Chondrocyte (in vitro differentiated cells): ENCODE results near the gene GRB2. TPM values are rescaled to one million over a fixed set of nuclear protein-coding genes. Genes with fewer than 3 reads are reported as not detected.
A peak's percentile ranks its signal among the peaks of the same experiment; 100 is the strongest.
"Not testable (repeated sequence)": the region's sequence is repeated elsewhere in the genome, so short reads cannot be mapped to it uniquely, and the experiment has no call there.

Experiments
- DNase-seq: peaks from one replicate; pipeline ENCODE4 v3.0.0; 2021; ENCODE audit warnings: mixed read lengths, low spot score
- H3K27ac Mint-ChIP-seq: one replicate; pipeline ENCODE4 v1.8.0; 2021; ENCODE audit warnings: mild to moderate bottlenecking, moderate library complexity, mixed read lengths; ENCODE audit not compliant: unreplicated experiment
- H3K27me3 Mint-ChIP-seq: 2 replicates; pipeline ENCODE4 v1.8.0; 2021; ENCODE audit warnings: low read depth, mixed read lengths
- H3K36me3 Mint-ChIP-seq: 2 replicates; pipeline ENCODE4 v1.8.0; 2021; ENCODE audit warnings: low read depth, mixed read lengths
- H3K4me1 Mint-ChIP-seq: 2 replicates; pipeline ENCODE4 v1.8.0; 2021; ENCODE audit warnings: low read depth, mild to moderate bottlenecking, mixed read lengths
- H3K4me3 Mint-ChIP-seq: one replicate; pipeline ENCODE4 v1.8.0; 2021; ENCODE audit warnings: mild to moderate bottlenecking, moderate library complexity, mixed read lengths; ENCODE audit not compliant: unreplicated experiment
- H3K9me3 Mint-ChIP-seq: 2 replicates; pipeline ENCODE4 v1.8.0; 2021; ENCODE audit warnings: low read depth, mixed read lengths
- total RNA-seq: library from RNA; stranded (reverse); gene quantifications from 3 replicates; pipeline ENCODE4 v1.2.1, GENCODE V29; 2021
- TF ChIP-seq, protein P1 (sequence below): fragments of 200-600 bp; sonication (generic); IDR thresholded peaks from 2 replicates; pipeline ENCODE4 v1.5.0; 2021; ENCODE audit warnings: antibody characterized with exemption, mild to moderate bottlenecking, moderate library complexity

GRB2 gene
- total RNA-seq, 1 donor from 2014 or later, result 79.4 TPM

DNA sequence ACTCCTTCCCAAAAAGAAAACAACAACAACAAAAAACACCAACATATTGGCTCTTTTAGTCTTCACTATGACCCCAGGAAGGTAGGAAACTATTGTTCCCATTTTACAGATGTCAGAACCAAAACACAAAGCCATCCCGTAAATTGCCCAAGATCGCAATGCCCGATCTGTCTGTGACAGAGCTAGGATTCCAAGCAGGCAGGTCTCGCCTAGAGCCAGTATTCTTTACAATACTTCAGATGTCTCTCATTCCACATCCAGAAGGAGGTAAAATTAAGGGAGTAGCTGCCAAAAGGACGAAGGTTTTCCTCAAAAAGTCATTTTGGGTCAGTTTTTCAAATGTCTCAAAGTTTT lies 21.7 kb downstream of the GRB2 start:
- TF ChIP-seq, protein P1, sequence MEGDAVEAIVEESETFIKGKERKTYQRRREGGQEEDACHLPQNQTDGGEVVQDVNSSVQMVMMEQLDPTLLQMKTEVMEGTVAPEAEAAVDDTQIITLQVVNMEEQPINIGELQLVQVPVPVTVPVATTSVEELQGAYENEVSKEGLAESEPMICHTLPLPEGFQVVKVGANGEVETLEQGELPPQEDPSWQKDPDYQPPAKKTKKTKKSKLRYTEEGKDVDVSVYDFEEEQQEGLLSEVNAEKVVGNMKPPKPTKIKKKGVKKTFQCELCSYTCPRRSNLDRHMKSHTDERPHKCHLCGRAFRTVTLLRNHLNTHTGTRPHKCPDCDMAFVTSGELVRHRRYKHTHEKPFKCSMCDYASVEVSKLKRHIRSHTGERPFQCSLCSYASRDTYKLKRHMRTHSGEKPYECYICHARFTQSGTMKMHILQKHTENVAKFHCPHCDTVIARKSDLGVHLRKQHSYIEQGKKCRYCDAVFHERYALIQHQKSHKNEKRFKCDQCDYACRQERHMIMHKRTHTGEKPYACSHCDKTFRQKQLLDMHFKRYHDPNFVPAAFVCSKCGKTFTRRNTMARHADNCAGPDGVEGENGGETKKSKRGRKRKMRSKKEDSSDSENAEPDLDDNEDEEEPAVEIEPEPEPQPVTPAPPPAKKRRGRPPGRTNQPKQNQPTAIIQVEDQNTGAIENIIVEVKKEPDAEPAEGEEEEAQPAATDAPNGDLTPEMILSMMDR, result no peak
- Mint-ChIP-seq H3K4me1 (peaks cover 13% of the 10 kb centered on the region), H3K27ac (peak overlapping the region; percentile 5), H3K4me3 (no peak overlapping the region), H3K27me3 (no peaks in the 10 kb centered on the region), H3K36me3 (peaks cover 3% of the 10 kb centered on the region), H3K9me3 (no peaks in the 10 kb centered on the region)
- no peak for DNase-seq

DNA sequence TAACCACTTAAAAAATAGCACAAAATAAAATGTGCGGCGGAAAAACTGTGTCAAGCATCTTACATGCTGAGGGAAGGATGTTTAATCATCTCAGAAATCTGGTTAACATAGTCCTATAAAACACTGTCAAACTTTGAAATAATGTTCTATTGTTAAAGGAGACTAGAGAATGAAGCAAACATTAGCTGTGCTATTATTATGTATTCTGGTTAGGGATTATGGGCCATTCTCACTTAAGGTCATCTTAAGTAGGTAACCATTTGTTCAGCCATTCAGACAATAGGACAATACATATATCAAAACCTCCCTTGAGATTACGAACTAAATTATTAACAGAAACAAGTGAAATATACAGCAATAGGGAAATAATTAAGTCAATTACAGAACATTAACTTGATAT lies 24.7 kb downstream of the GRB2 start:
- Mint-ChIP-seq H3K27ac (peak overlapping the region; percentile 36), H3K27me3 (no peaks in the 10 kb centered on the region), H3K36me3 (no peaks in the 10 kb centered on the region), H3K4me1 (peaks cover 7% of the 10 kb centered on the region), H3K4me3 (no peak overlapping the region), H3K9me3 (no peaks in the 10 kb centered on the region)
- no peak for DNase-seq
- TF ChIP-seq, protein P1, result no peak

DNA sequence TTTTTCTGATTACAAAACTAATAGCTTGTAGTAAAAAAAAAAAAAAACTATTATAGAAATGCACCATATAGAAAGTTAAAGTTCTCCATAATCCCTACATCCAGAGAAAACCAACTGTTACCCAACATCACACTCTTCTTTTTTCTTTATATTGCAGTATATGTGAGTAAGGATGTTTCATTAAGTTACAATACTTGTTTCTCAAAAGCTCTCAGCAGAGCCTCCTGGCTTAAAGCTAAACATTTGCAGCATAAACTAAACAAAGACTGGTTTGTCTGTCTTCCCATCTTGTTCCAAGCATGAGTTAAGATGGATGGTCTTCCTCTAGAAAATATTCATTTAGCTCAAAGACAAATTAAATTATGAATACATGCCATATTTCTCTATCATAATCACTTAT lies 25.2 kb downstream of the GRB2 start:
- Mint-ChIP-seq H3K27me3 (no peaks in the 10 kb centered on the region), H3K4me1 (peaks cover 7% of the 10 kb centered on the region), H3K27ac (peak overlapping the region; percentile 36), H3K4me3 (no peak overlapping the region), H3K36me3 (no peaks in the 10 kb centered on the region), H3K9me3 (no peaks in the 10 kb centered on the region)
- TF ChIP-seq, protein P1, result no peak
- DNase-seq, result no peak

DNA sequence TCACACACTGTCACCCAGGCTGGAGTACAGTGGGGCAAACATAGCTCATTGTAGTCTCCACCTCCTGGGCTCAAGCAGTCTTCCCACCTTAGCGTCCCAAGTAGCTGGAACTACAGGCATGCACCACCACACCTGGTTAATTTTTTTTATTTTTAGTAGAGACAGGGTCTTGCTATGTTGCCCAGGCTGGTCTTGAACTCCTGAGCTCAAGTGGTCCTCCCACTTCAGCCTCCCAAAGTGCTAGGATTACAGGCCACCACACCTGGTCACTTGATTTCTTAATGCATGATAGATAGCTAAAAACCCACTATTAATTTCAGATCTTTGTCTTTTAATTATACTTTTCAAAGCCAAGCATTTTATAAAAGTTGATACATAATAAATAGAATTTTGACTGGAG lies 26.1 kb downstream of the GRB2 start:
- not testable (repeated sequence) for H3K36me3 Mint-ChIP-seq, H3K27ac Mint-ChIP-seq, H3K9me3 Mint-ChIP-seq, H3K4me3 Mint-ChIP-seq, H3K27me3 Mint-ChIP-seq, H3K4me1 Mint-ChIP-seq, DNase-seq

DNA sequence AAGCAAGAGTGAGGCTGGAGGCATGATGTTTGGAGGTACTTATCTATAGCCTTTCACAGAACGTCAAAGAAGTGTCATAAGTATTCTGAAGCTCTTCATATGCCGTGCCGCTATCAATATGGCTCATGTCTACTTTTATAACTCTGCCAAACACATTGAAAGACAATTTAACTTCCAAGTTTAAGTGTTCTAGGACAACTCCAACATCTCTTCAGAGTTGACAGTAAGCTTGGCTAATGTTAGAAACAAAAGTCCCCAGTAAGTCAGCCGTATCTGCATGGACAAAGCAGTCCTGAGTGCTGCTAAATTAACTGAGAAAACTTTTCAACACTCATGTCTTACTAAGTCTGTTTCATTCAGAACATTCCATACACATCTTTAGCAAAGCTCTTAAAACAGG lies 32.2 kb downstream of the GRB2 start:
- Mint-ChIP-seq H3K9me3 (no peaks in the 10 kb centered on the region), H3K4me1 (peaks cover 37% of the 10 kb centered on the region), H3K27me3 (no peaks in the 10 kb centered on the region), H3K27ac (no peak overlapping the region), H3K36me3 (no peaks in the 10 kb centered on the region), H3K4me3 (no peak overlapping the region)
- no peak for DNase-seq
- TF ChIP-seq, protein P1, result no peak

DNA sequence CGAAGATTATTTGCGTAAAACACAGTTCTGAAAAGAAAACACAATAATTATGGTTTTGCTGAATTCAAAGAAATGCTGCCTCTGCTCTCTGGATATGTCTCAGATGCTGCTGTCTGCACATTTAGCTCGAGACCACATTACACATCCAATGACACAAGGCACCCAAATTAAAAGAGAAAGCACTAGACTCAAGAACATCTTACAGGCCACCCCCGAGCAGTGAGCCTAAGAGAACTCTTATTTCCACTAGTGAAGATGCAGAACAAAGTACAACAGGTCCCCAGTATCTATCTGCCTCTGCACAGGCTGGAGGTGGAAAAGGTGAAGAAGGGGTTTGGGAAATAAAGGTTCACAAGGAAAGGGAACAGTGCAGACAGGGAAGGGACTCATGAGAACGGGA lies 33.5 kb downstream of the GRB2 start:
- Mint-ChIP-seq H3K9me3 (no peaks in the 10 kb centered on the region), H3K4me1 (peaks cover 46% of the 10 kb centered on the region), H3K4me3 (no peak overlapping the region), H3K27me3 (no peaks in the 10 kb centered on the region), H3K27ac (no peak overlapping the region), H3K36me3 (no peaks in the 10 kb centered on the region)
- DNase-seq, result no peak
- TF ChIP-seq, protein P1, result no peak
